ENCODE data around the gene E2F4. TPM values are rescaled to one million over a fixed set of nuclear protein-coding genes. Genes with fewer than 3 reads are reported as not detected.

Gene E2F4
- total RNA-seq, 1 donor from 2014 or later: 47.1 TPM

- peak overlapping the region; percentile 21 for H3K4me3 ChIP-seq (ENCODE audit: low read depth, low read length)
- peak; percentile 23 for FAIRE-seq
Observed at GRCh38 chr16:67162506-67163163, 29.3 kb upstream of the E2F4 start.

GRCh38 chr16:67163164-67163998, 28.6 kb upstream of the E2F4 start:
- DNase-seq (ENCODE audit: low read depth): no peak
- H3K4me3 ChIP-seq (ENCODE audit: low read depth, low read length): peak overlapping the region; percentile 21
- no peak for TF ChIP-seq CTCF (IDR thresholded peaks at IDR 0.05; ENCODE audit: insufficient read depth, low read length, severe bottlenecking)
- peaks cover 2% of the 10 kb centered on the region for H3K36me3 ChIP-seq (ENCODE audit: control insufficient read depth, insufficient read depth, low read length)
- peaks cover 14% of the 10 kb centered on the region for H3K27me3 ChIP-seq (ENCODE audit: control insufficient read depth, insufficient read depth, low read length)
- no peak for FAIRE-seq

More at GRCh38 chr16:67162506-67163163, 29.3 kb upstream of the E2F4 start:
- Histone ChIP-seq H3K27me3 (ENCODE audit: control insufficient read depth, insufficient read depth, low read length) (peaks cover 14% of the 10 kb centered on the region), H3K36me3 (ENCODE audit: control insufficient read depth, insufficient read depth, low read length) (peaks cover 2% of the 10 kb centered on the region)
- DNase-seq (ENCODE audit: low read depth): no peak
- TF ChIP-seq CTCF (IDR thresholded peaks at IDR 0.05; ENCODE audit: insufficient read depth, low read length, severe bottlenecking): no peak

- TF ChIP-seq CTCF (IDR thresholded peaks at IDR 0.05; ENCODE audit: insufficient read depth, low read length, severe bottlenecking): no peak
- H3K36me3 ChIP-seq (ENCODE audit: control insufficient read depth, insufficient read depth, low read length): peaks cover 2% of the 10 kb centered on the region
- no peak for FAIRE-seq
- peak overlapping the region; percentile 21 for H3K4me3 ChIP-seq (ENCODE audit: low read depth, low read length)
- no peak for DNase-seq (ENCODE audit: low read depth)
- H3K27me3 ChIP-seq (ENCODE audit: control insufficient read depth, insufficient read depth, low read length): peaks cover 14% of the 10 kb centered on the region
Observed at GRCh38 chr16:67163999-67164558, 27.9 kb upstream of the E2F4 start.

- FAIRE-seq (no peak), DNase-seq (ENCODE audit: low read depth) (no peak)
- H3K27me3 ChIP-seq (ENCODE audit: control insufficient read depth, insufficient read depth, low read length): peaks cover 14% of the 10 kb centered on the region
- H3K4me3 ChIP-seq (ENCODE audit: low read depth, low read length): peak within 1 kb of the TSS; percentile 21
- TF ChIP-seq CTCF (IDR thresholded peaks at IDR 0.05; ENCODE audit: insufficient read depth, low read length, severe bottlenecking): no peak
- peaks cover 2% of the 10 kb centered on the region for H3K36me3 ChIP-seq (ENCODE audit: control insufficient read depth, insufficient read depth, low read length)
Observed at GRCh38 chr16:67164599-67165061, 27.3 kb upstream of the E2F4 start, which contains the start of gene HSF4. TSS of gene HSF4 (plus strand) at chr16:67164745. CDS start at chr16:67164812, 67 bp downstream.

DNA sequence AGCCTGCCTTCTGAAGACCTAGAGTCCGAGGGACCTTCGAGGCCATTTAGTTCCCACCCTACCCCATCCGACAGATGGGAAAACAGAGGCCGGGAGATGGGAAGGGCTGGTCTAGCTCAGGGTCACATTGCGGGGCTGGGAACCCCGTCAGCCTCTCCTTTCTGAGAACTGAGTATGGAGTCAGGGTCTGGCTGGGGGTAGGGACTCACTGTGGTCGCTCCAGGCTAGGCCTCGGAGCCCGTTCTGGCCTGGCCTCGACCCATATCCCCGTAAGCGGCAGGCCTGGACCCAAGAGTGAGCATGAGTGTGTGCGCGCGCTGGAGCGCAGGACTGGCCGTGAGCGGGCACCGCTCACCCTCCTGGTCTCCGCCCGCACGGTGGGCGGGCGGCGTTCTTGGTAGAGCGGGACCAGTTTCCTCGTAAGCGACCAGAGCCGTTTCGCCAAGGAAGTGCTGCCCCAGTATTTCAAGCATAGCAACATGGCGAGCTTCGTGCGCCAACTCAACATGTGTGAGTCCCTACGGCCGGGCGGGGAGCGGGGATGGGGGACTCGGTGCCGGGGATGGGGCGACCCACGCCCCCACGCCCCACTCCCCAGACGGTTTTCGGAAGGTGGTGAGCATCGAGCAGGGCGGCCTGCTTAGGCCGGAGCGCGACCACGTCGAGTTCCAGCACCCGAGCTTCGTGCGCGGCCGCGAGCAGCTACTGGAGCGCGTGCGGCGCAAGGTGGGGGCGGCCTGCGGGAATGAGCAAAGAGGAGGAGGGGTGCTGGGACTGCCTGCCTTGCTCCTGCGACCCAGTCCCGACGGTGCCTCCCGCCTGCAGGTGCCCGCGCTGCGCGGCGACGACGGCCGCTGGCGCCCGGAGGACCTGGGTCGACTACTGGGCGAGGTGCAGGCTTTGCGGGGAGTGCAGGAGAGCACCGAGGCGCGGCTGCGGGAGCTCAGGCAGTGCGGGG, 26.6 kb upstream of the E2F4 start:
- H3K36me3 ChIP-seq (ENCODE audit: control insufficient read depth, insufficient read depth, low read length): peaks cover 2% of the 10 kb centered on the region
- FAIRE-seq (no peak), DNase-seq (ENCODE audit: low read depth) (no peak)
- TF ChIP-seq CTCF (IDR thresholded peaks at IDR 0.05; ENCODE audit: insufficient read depth, low read length, severe bottlenecking): no peak
- peaks cover 14% of the 10 kb centered on the region for H3K27me3 ChIP-seq (ENCODE audit: control insufficient read depth, insufficient read depth, low read length)
- no peak overlapping the region for H3K4me3 ChIP-seq (ENCODE audit: low read depth, low read length)
